Smooth muscle cell (in vitro differentiated cells): ENCODE data around the gene FOXE3. TPM values are rescaled to one million over a fixed set of nuclear protein-coding genes. Genes with fewer than 3 reads are reported as not detected.
"Not testable (repeated sequence)": the region's sequence is repeated elsewhere in the genome, so short reads cannot be mapped to it uniquely, and the experiment has no call there.

Source experiments
- DNase-seq: peaks from one replicate; lab custom pipeline; 2025; ENCODE audit not compliant: unreplicated experiment; lab: John Stamatoyannopoulos, UW
- H2AFZ ChIP-seq: fragments of 200-600 bp; sonication (generic); 2 replicates; pipeline ENCODE4 v1.6.0; 2016; ENCODE audit warnings: antibody characterized with exemption, low read depth, mild to moderate bottlenecking
- H3F3A ChIP-seq: fragments of 200-600 bp; sonication (generic); 2 replicates; pipeline ENCODE4 v1.6.0; 2017; ENCODE audit warnings: antibody characterized with exemption, low read depth
- H3K27ac ChIP-seq: fragments of 200-600 bp; sonication (generic); 2 replicates; pipeline ENCODE4 v1.5.1; 2016; ENCODE audit warnings: low read depth, mild to moderate bottlenecking
- H3K27me3 ChIP-seq: fragments of 200-600 bp; sonication (generic); 2 replicates; pipeline ENCODE4 v1.6.1; 2016; ENCODE audit warnings: low read depth, mild to moderate bottlenecking
- H3K36me3 ChIP-seq: fragments of 200-600 bp; sonication (generic); 2 replicates; pipeline ENCODE4 v1.5.1; 2016; ENCODE audit warnings: low read depth
- H3K4me1 ChIP-seq: fragments of 200-600 bp; sonication (generic); 2 replicates; pipeline ENCODE4 v1.5.1; 2016; ENCODE audit warnings: low read depth
- H3K4me2 ChIP-seq: fragments of 200-600 bp; sonication (generic); 2 replicates; pipeline ENCODE4 v1.6.0; 2016; ENCODE audit warnings: mild to moderate bottlenecking
- H3K4me3 ChIP-seq: fragments of 200-600 bp; sonication (generic); 2 replicates; pipeline ENCODE4 v1.5.1; 2016; ENCODE audit warnings: mild to moderate bottlenecking
- H3K79me2 ChIP-seq: fragments of 200-600 bp; sonication (generic); 2 replicates; pipeline ENCODE4 v1.6.0; 2016; ENCODE audit warnings: low read depth, mild to moderate bottlenecking
- H3K9ac ChIP-seq: fragments of 200-600 bp; sonication (generic); 2 replicates; pipeline ENCODE4 v1.6.0; 2016; ENCODE audit warnings: low read depth
- H3K9me3 ChIP-seq: fragments of 200-600 bp; sonication (generic); replicated peaks from 2 replicates; pipeline ENCODE4 v1.5.1; 2016; ENCODE audit warnings: low read depth
- H4K20me1 ChIP-seq: fragments of 200-600 bp; sonication (generic); 2 replicates; pipeline ENCODE4 v1.6.0; 2016; ENCODE audit warnings: low read depth
- CTCF ChIP-seq: fragments of 200-600 bp; sonication (generic); IDR thresholded peaks from 2 replicates; pipeline ENCODE4 v1.5.1; 2017; ENCODE audit warnings: borderline replicate concordance, mild to moderate bottlenecking, antibody characterized with exemption; ENCODE audit not compliant: insufficient read depth, poor library complexity, severe bottlenecking
- WGBS: methylation state at CpG from one replicate; pipeline ENCODE4 v1.1.7; 2016; ENCODE audit warnings: low lambda C conversion rate; 5-methylcytosine and 5-hydroxymethylcytosine counted together
- polyA plus RNA-seq: library from polyadenylated mRNA; unstranded; fragments of >200 nt; fragmentation: Nextera tagmentation; extraction: Ambion mirVana; gene quantifications from 2 replicates; pipeline ENCODE4 v1.2.1, GENCODE V29; 2016
- total RNA-seq: library from RNA; depleted of rRNA; stranded (reverse); fragments of >200 nt; gene quantifications from 2 replicates; pipeline ENCODE4 v1.2.3, GENCODE V29; 2014

The FOXE3 gene
- total and polyA plus RNA-seq, 2 experiments from 2014 or later: not detected

GRCh38 chr1:47449822-47450552 lies 33.9 kb downstream of the FOXE3 start:
- Histone ChIP-seq H3K4me2 (no peak overlapping the region), H3K27ac (no peak overlapping the region), H3K27me3 (peaks cover 97% of the 10 kb centered on the region), H2AFZ (no peak overlapping the region), H3K4me3 (no peak overlapping the region), H3K36me3 (no peaks in the 10 kb centered on the region), H3K9ac (no peak overlapping the region), H3K4me1 (peaks cover 2% of the 10 kb centered on the region), H3K79me2 (no peaks in the 10 kb centered on the region), H3K9me3 (no peaks in the 10 kb centered on the region), H3F3A (no peaks in the 10 kb centered on the region), H4K20me1 (no peaks in the 10 kb centered on the region)
- DNase-seq: no peak
- WGBS: 21% methylated on average over 36 of the region's 36 CpGs
- TF ChIP-seq CTCF: peak; percentile 21

- H3K27ac ChIP-seq: no peak overlapping the region
- no peak for DNase-seq
- no peaks in the 10 kb centered on the region for H3F3A ChIP-seq
- H3K36me3 ChIP-seq: no peaks in the 10 kb centered on the region
- no peak overlapping the region for H3K9ac ChIP-seq
- 64% methylated on average over 4 of the region's 4 CpGs for WGBS
- peaks cover 96% of the 10 kb centered on the region for H3K27me3 ChIP-seq
- no peaks in the 10 kb centered on the region for H3K79me2 ChIP-seq
- no peaks in the 10 kb centered on the region for H3K4me1 ChIP-seq
- no peaks in the 10 kb centered on the region for H3K9me3 ChIP-seq
- no peaks in the 10 kb centered on the region for H4K20me1 ChIP-seq
- no peak for TF ChIP-seq CTCF
- no peak overlapping the region for H3K4me2 ChIP-seq
- no peak overlapping the region for H3K4me3 ChIP-seq
- H2AFZ ChIP-seq: no peak overlapping the region
Measured at GRCh38 chr1:47450606-47451005, 34.5 kb downstream of the FOXE3 start.

GRCh38 chr1:47452426-47452825 lies 36.3 kb downstream of the FOXE3 start:
- no peaks in the 10 kb centered on the region for H4K20me1 ChIP-seq
- no peak overlapping the region for H3K27ac ChIP-seq
- H3F3A ChIP-seq: no peaks in the 10 kb centered on the region
- no peaks in the 10 kb centered on the region for H3K36me3 ChIP-seq
- H3K4me3 ChIP-seq: no peak overlapping the region
- no peak overlapping the region for H2AFZ ChIP-seq
- no peaks in the 10 kb centered on the region for H3K79me2 ChIP-seq
- no peaks in the 10 kb centered on the region for H3K9me3 ChIP-seq
- H3K9ac ChIP-seq: no peak overlapping the region
- H3K27me3 ChIP-seq: peaks cover 93% of the 10 kb centered on the region
- TF ChIP-seq CTCF: no peak
- no peak for DNase-seq
- no peaks in the 10 kb centered on the region for H3K4me1 ChIP-seq
- no peak overlapping the region for H3K4me2 ChIP-seq
- 86% methylated on average over 1 of the region's 1 CpG for WGBS

GRCh38 chr1:47453910-47454309 lies 37.8 kb downstream of the FOXE3 start:
- H3K4me3 ChIP-seq, H3F3A ChIP-seq, H2AFZ ChIP-seq, H3K36me3 ChIP-seq, H4K20me1 ChIP-seq, H3K9me3 ChIP-seq, H3K79me2 ChIP-seq, H3K4me2 ChIP-seq, H3K4me1 ChIP-seq, DNase-seq, H3K27ac ChIP-seq, H3K9ac ChIP-seq: not testable (repeated sequence)
- WGBS: 96% methylated on average over 2 of the region's 2 CpGs
- peaks cover 93% of the 10 kb centered on the region for H3K27me3 ChIP-seq
